GM18909 (cell line): ENCODE data around the gene LPA.

Experiments used
- ATAC-seq: cut with Tn5 transposase; IDR thresholded peaks from one replicate; pipeline ENCODE4 v1.9.1; 2021; ENCODE audit warnings: mild to moderate bottlenecking; ENCODE audit not compliant: unreplicated experiment, poor library complexity

Gene LPA

DNA sequence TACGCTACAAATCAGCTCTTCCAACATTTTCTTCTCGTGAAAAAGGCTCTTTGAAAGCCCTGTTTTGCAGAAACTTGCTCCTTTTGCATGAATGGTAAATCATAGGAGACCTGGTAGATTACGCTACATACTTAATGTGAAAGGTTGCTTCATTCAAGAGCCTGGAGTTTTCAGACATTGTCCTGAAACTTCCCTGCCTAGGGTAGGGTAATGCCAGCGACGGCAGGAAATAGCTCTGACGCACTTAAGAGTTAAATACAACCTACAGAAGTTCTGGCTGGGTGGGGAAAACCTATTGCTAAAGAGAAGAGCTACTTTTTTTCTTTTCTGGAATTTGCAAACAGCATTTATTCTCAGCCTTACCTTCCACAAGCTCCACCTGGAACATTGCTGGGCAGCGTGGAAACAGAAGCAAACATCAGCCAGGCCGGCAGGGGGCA is 144.5 kb downstream of the LPA start:
- peak; percentile 87 for ATAC-seq

DNA sequence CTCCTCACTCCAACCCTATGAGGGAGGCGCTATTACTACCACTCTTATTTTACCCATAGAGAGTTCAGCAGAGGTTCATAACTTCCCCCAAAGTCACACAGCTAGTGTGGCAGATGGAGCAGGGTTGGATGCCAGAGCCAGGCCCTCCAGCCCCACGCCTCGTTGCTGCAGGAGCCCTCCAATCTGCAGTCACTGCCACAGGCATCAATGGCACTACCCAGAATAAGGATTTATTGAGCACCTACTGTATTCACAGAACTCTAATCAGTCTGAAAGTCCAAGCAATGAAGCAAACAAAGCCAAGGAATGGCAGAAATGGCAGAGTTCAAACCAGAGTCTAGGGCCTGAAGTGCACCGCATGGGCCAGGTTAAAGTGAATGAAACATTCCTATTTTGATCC is 144.9 kb downstream of the LPA start:
- no peak for ATAC-seq

DNA sequence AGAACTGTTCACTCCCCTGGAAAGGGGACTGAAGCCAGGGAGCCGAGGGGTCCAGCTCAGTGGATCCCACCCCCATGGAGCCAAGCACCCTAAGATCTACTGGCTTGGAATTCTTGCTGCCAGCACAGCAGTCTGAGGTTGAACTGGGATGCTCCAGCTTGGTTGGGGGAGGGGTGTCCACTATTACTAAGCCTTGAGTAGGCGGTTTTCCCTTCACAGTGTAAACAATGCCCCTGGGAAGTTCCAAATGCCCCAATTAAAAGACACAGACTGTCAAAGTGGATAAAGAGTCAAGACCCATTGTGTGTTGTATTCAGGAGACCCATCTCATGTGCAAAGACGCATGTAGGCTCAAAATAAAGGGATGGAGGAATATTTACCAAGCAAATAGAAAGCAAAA is 150.2 kb downstream of the LPA start:
- no peak for ATAC-seq

DNA sequence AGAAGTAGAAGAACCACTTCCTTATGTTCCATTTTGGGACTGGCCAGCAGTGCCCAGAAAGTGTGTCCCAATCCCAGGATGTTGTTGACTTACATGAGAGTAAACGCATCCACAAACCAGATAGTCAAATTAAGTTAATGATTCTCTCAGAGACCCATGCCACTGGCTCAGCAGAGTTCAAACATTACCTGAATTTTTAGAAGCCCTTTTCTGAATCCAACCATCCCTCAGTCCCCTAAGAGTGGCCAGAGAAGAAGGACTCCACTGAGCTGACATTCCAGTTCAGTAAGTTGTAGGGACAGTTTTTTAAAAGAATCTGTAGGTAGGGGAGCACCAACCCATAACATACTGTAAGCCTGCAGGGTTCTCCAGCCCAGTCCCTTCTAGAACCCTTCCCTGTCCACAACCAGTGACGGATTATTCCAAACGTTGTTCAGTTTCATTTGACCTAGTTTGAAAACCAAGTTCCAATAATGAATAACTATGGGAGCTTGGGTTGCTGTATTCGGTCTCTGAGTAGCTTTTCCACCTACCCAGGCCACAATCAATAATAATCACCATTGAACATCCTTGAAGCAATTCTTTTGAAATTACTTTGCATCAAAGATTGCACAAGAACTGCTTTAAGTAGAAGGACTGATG is 153.0 kb downstream of the LPA start:
- no peak for ATAC-seq

DNA sequence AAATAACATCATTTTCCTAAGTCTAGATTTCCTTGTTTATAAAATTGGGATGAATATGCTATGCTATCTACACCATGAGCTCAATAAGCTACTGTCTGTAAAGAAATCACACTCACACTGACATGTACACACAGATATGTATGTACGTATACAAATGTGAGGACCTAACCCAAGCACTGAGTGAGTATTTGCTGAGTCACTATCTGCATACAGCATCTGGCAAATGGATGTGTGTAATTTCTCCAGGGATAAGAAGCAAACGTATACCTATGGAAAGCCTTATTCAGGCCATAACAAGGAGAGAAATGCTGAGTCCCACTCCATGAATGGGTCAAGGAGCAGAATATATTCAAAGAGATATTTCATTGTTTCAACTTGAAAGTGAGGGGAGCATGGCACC is 153.9 kb downstream of the LPA start:
- no peak for ATAC-seq

DNA sequence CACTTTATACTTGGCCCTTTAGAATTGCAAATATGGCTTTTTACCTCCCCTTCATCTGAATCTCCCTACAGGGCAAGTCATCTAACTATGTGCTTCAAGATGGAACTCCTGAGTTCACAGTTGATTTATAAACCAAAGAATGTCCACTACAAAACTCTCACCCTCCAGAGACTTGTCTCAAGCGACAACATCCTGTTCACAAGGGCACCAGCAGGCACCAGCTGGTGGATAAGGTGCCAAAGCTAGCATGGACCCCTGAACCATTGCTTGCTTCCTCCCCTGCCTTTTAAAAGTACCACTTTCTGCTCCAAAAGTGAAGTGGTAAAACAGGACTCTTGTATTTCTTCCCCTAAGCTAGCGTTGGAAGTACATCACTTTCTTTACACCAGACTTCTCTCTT is 154.5 kb downstream of the LPA start:
- no peak for ATAC-seq

DNA sequence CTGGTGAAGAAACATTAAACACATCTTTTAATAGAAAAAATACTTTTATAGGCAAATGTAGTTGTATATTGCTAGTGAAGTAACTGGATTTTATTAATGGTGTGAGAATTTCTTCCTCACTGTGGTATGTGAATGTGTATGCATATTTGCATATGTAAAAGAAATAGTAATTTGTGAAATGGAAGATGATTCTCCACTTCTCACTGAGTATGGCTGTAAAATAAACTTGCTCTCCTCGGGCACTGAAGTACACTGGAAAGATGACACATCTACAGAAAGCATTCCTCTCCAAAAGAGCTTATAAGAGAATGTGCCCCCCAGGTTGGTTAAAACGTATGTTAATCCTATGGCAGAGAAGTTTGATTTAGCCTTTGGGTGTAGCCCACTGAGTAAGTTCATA is 155.5 kb downstream of the LPA start:
- no peak for ATAC-seq

DNA sequence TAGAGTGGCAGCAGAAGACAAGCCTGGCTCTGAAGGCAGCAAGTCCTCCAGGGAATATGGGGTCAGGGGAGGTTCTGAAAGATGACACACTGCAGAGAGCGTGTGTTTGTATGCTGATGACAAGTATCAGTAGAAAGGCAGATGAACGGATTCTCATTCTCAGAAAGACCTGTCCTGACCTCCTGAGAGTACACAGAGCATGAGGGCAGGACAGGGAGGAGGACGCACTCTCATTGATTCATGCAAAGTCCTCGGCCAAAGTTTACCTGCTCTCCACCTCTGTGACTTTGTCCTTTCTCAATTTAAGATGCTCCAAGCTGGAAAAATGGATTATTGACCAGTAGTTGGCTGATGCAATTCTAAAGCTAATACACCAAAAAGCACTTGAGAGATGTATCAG is 156.7 kb downstream of the LPA start:
- no peak for ATAC-seq

DNA sequence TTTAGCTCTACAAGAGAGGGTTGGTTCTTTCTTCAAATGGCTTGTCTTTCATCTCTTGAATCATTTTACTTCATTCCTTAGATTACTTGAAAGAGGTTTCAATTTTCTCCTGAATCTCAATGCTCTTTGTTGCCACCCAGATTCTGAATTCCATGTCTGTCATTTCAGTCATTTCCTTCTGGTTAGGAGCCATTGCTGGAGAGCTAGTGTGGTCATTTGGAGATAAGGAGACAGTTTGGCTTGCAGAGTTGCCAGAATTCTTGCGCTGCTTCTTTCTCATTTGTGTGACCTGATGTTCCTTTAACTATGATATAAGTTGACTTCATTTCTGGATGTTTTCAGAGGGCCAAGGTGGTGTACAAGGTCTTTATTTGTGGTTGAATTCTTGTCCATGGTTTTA is 158.1 kb downstream of the LPA start:
- ATAC-seq = no peak

DNA sequence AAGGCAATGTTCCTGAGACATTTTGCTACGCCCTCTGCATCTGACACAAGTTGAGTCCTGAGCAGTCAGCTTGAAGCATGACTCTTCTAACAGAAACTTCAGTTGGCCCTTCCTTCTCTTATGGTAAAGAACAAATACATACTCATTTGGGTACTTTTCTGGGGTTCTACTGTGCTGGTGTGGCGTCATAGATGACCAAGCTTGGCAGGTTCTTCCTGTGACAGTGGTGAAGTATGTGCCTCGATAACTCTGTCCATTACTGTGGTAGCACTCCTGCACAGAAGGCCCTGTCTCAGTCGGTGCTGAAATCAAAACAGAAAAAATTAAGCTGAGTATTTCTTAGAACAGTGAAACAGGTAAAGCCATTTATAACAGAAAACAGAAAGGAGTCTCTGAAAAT is 163.4 kb downstream of the LPA start:
- no peak for ATAC-seq

DNA sequence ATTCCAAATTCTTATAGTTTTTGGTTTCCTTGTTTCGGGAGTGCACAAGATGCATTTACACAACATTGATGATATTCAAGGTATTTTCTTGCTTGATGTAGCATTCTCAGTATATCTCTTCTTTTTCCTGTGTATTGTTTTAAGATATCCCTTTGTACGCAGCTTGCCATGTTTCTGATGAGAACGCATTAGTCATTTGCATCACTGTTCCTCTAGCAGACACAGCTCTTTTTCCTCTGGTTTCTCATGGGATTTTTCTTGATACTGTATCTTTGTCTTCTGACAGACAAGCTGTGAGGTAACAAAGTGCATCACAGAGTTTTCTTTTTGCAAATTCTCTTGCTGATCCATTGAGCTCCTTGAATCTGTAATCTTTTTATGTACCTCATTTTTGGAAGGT is 169.5 kb downstream of the LPA start:
- ATAC-seq = no peak

DNA sequence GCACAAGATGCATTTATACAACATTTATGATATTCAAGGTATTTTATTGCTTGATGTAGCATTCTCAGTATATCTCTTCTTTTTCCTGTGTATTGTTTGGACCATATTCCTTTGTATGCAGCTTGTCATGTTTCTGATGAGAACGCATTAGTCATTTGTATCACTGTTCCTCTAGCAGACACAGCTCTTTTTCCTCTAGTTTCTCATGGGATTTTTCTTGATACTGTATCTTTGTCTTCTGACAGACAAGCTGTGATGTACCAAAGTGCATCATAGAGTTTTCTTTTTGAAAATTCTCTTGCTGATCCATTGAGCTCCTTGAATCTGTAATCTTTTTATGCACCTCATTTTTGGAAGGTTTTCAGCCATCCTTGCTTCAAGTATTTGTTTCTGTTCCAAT is 175.0 kb downstream of the LPA start:
- no peak for ATAC-seq

DNA sequence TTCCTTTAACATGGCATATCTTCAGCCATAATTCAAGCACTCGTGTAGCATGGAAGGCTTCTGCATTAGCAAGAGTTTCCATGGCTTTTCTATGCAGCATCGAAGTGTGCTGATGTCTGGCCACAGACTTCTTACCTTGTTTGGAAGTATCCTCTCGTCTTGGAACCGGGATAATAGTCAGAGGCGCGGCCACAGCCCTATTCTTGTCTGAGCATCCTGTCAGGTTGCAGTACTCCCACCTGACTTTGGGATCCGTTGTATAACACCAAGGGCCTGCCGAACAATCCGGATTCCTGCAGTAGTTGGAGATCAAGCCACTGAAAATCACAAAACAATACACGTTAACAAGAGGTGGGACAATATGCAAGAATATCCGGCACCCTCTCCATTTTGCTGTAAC is 177.0 kb downstream of the LPA start:
- ATAC-seq = no peak
